Fibroblast of pulmonary artery (primary cell): ENCODE results near the gene PELI1.

ENCODE experiments used
- DNase-seq: peaks from one replicate; pipeline ENCODE4 v3.0.0-alpha.2; 2010; ENCODE audit warnings: low read depth
- H3K4me3 ChIP-seq: replicated peaks from 2 replicates; pipeline ENCODE4 v1.5.1; 2011; ENCODE audit warnings: low read depth, mild to moderate bottlenecking, control low read depth, low read length, moderate library complexity
- TF ChIP-seq, protein P1 (sequence below): IDR thresholded peaks from 2 replicates; pipeline ENCODE4 v1.5.1; 2011; ENCODE audit warnings: mild to moderate bottlenecking, control low read depth, low read length, inconsistent platforms; ENCODE audit errors: missing control alignments

Gene PELI1, protein sequence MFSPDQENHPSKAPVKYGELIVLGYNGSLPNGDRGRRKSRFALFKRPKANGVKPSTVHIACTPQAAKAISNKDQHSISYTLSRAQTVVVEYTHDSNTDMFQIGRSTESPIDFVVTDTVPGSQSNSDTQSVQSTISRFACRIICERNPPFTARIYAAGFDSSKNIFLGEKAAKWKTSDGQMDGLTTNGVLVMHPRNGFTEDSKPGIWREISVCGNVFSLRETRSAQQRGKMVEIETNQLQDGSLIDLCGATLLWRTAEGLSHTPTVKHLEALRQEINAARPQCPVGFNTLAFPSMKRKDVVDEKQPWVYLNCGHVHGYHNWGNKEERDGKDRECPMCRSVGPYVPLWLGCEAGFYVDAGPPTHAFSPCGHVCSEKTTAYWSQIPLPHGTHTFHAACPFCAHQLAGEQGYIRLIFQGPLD

DNA sequence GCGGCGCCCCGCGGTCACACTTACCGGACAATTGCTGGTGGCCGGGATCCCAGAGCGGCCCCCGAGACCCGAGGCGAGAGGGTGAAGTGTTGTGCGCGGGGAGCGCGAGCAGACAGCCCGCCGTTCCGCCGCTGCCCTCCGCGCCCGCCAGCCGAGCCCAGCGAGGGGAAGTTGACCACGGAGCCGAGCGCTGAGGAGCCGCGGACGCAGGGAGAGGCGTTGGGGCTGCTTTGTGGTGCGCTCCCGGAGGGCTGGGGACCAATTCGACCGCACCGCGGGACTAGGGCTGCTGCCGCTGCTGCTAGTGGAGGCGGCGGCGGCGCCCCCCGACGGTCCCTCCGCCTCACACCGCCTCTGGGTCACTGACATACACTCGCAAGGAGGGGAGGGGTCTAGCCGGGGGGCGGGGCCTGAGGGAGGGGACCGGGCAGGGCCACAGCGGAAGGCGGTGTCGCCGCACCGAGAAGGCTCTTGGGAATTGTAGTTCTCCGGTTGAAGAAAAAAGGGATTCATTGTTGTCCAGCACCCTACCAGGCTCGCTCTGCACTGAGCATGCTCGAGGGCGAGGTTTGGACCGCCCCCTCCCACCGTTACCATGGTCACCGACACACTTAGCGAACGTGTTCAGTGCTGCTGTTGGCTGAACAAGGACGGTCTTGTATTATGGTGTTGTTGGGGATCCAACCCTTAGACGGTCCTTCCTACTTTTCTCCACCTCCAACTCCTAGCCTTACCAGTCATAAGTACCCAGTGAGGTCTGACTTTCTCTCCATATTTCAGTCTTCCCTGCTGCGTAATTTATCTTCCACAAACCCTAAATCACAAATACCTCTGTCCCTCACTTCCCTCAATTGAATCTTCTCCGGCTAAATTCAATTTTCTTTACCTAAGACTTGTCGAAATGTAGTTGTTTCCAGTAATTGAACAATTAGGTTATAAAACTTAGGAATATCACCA lies at the start of gene PELI1:
Gene PELI1, minus strand, starts transcription at position 364 of the 957 bp plus-strand sequence. CDS start 36,110 bp downstream, outside the sequence.
- DNase-seq, result peak; percentile 99
- H3K4me3 ChIP-seq, result peak within 1 kb of the TSS; percentile 90
- TF ChIP-seq, protein P1, sequence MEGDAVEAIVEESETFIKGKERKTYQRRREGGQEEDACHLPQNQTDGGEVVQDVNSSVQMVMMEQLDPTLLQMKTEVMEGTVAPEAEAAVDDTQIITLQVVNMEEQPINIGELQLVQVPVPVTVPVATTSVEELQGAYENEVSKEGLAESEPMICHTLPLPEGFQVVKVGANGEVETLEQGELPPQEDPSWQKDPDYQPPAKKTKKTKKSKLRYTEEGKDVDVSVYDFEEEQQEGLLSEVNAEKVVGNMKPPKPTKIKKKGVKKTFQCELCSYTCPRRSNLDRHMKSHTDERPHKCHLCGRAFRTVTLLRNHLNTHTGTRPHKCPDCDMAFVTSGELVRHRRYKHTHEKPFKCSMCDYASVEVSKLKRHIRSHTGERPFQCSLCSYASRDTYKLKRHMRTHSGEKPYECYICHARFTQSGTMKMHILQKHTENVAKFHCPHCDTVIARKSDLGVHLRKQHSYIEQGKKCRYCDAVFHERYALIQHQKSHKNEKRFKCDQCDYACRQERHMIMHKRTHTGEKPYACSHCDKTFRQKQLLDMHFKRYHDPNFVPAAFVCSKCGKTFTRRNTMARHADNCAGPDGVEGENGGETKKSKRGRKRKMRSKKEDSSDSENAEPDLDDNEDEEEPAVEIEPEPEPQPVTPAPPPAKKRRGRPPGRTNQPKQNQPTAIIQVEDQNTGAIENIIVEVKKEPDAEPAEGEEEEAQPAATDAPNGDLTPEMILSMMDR, result no peak

DNA sequence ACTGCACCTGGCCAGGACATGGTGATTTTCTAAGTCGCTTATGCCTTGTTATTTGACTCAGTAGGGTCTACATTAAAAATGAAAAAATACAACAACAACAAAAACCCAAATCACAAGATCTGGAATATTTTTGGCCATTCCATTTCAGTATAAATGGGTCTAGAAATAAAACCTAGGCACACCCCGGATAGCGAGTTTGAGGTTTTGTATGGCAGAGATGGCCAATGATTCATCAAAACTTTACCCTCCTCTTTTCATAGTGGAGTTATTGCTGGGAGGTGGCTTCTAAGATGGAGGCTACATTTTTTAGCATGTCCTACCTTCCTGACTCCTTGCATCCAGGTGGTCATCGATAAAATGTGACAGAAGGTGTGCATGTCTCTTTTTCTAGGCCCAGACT lies 49.3 kb upstream of the PELI1 start:
- TF ChIP-seq, protein P1, result no peak
- DNase-seq, result no peak
- H3K4me3 ChIP-seq, result no peak overlapping the region

DNA sequence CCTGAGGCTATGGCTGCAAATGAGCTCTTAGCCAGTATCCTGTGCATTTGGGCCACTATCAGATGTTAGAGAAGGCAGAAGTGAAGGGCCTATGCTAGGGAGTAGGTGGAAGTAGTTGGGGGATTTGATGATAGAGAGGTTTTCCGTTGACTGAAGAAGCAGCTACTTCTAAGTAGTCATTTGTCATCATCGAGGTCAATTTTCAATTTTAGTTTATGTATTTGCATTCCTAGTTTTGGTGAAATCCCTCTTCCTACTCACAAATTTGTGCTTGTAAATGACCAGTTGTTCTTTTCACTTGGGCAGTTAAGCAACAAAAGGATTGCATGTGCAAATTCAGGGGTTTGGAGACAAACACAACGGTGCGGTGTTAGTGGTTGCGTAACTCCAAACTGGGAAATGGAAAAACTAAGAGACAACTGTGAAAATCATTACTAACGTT lies 48.5 kb upstream of the PELI1 start:
- DNase-seq, result peak; percentile 48

DNA sequence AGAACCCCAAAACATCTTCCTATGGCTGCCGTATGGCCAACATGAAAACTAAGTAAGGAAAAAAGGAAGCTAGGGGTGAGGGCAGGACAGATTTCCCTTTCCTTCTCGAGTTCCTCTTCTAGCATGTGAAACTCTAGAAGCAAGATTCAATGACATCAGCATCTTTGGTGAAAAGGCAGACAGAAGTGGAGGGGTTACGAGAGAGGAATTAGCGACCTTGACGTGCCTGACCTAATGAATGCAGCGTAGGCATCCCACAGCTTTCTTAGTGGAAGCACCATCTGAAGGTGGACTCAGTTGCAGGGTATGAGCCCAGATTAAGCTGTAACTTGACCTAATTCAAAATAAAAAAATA lies 47.9 kb upstream of the PELI1 start:
- DNase-seq, result no peak
- no peak overlapping the region for H3K4me3 ChIP-seq
- TF ChIP-seq, protein P1, result no peak

More for the DNA sequence above, 48.5 kb upstream of the PELI1 start:
- H3K4me3 ChIP-seq, result no peak overlapping the region
- TF ChIP-seq, protein P1, result no peak

DNA sequence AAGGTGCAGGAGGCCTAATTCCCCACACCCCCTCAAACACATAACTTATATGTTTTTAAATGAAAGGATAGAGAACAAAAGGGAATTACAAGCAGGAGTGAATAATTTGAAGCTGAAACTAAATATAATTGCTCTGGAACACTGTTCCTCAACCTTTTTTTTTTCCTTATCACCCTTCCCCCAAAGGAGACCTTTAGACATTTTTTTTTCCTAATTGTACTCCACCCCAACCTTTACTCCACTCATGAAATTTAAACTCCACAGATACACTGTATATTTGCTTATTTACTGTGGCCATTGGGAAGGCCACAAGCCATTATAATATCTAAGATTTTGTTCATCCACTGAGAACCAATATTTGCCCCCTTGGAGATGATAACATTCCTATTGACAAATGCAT lies 45.4 kb upstream of the PELI1 start:
- TF ChIP-seq, protein P1, result no peak
- DNase-seq, result no peak
- H3K4me3 ChIP-seq, result no peak overlapping the region

DNA sequence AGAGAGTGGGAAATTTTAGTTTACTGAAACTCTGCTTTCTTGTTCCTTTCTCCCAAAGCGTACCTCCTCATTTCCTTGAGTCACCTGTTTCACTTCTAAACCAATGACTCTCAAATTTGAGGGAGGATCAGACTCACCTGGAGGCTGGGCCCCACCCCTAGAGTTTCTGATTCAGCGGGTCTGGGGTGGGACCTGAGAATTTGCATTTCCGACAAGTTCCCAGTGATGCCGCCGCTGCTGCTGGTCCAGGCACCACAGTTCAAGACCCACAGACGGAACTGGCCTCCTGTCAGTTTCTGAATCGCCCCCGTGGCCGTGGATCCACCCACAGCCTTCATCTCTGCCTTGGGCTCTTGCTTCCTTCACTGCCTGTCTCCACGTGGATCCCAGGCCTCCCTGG lies 44.9 kb upstream of the PELI1 start:
- DNase-seq, result no peak
- TF ChIP-seq, protein P1, result no peak
- H3K4me3 ChIP-seq, result no peak overlapping the region
